ENCODE data around the gene ADAM15.

ADAM15 gene

GRCh38 chr1:155075535-155075934 is 24.4 kb downstream of the ADAM15 start:
- Histone ChIP-seq H3K9me3 (ENCODE audit: insufficient read depth, low read depth, low read length) (no peaks in the 10 kb centered on the region), H3K79me2 (ENCODE audit: insufficient read depth, low read length) (no peaks in the 10 kb centered on the region), H3K36me3 (ENCODE audit: insufficient read depth, low read length) (no peaks in the 10 kb centered on the region), H3K4me2 (ENCODE audit: low read depth, low read length, poor library complexity, severe bottlenecking) (no peak overlapping the region), H3F3A (ENCODE audit: low read depth) (no peaks in the 10 kb centered on the region), H3K9me2 (replicated peaks; ENCODE audit: low read depth, low read length) (no peaks in the 10 kb centered on the region), H3K9ac (ENCODE audit: low read depth, low read length, poor library complexity, severe bottlenecking) (peak overlapping the region; percentile 18), H3K4me1 (ENCODE audit: insufficient read depth, low read length, poor library complexity, severe bottlenecking) (peaks cover 68% of the 10 kb centered on the region), H2AFZ (ENCODE audit: low read length) (no peak overlapping the region), H3K4me3 (ENCODE audit: low read length, poor library complexity, severe bottlenecking) (no peak overlapping the region), H4K20me1 (ENCODE audit: insufficient read depth, low read length, poor library complexity, severe bottlenecking) (no peaks in the 10 kb centered on the region), H3K27me3 (ENCODE audit: insufficient read depth, low read length, poor library complexity, severe bottlenecking) (no peaks in the 10 kb centered on the region)
- TF ChIP-seq CTCF (conservative IDR thresholded peaks at IDR 0.05; ENCODE audit: low read length) (no peak), EZH2phosphoT487 (IDR thresholded peaks at IDR 0.05; ENCODE audit: borderline replicate concordance) (no peak)

GRCh38 chr1:155076371-155076770 is 25.3 kb downstream of the ADAM15 start:
- H3K79me2 ChIP-seq (ENCODE audit: insufficient read depth, low read length), result no peaks in the 10 kb centered on the region
- H3K4me3 ChIP-seq (ENCODE audit: low read length, poor library complexity, severe bottlenecking), result peak overlapping the region; percentile 4
- H3K4me2 ChIP-seq (ENCODE audit: low read depth, low read length, poor library complexity, severe bottlenecking), result peak overlapping the region; percentile 26
- 0 out of 2 replicates have a peak, but pooled peaks cover 2% of the 10 kb centered on the region for H3F3A ChIP-seq (ENCODE audit: low read depth)
- no peaks in the 10 kb centered on the region for H3K27me3 ChIP-seq (ENCODE audit: insufficient read depth, low read length, poor library complexity, severe bottlenecking)
- no peaks in the 10 kb centered on the region for H4K20me1 ChIP-seq (ENCODE audit: insufficient read depth, low read length, poor library complexity, severe bottlenecking)
- H2AFZ ChIP-seq (ENCODE audit: low read length), result no peak overlapping the region
- peaks cover 76% of the 10 kb centered on the region for H3K4me1 ChIP-seq (ENCODE audit: insufficient read depth, low read length, poor library complexity, severe bottlenecking)
- H3K9me2 ChIP-seq (replicated peaks; ENCODE audit: low read depth, low read length), result no peaks in the 10 kb centered on the region
- TF ChIP-seq EZH2phosphoT487 (IDR thresholded peaks at IDR 0.05; ENCODE audit: borderline replicate concordance), result no peak
- no peak for TF ChIP-seq CTCF (conservative IDR thresholded peaks at IDR 0.05; ENCODE audit: low read length)
- H3K9ac ChIP-seq (ENCODE audit: low read depth, low read length, poor library complexity, severe bottlenecking), result peak overlapping the region; percentile 18
- H3K9me3 ChIP-seq (ENCODE audit: insufficient read depth, low read depth, low read length), result no peaks in the 10 kb centered on the region
- no peaks in the 10 kb centered on the region for H3K36me3 ChIP-seq (ENCODE audit: insufficient read depth, low read length)

GRCh38 chr1:155077346-155077745 is 26.2 kb downstream of the ADAM15 start:
- H4K20me1 ChIP-seq (ENCODE audit: insufficient read depth, low read length, poor library complexity, severe bottlenecking), result no peaks in the 10 kb centered on the region
- no peaks in the 10 kb centered on the region for H3K27me3 ChIP-seq (ENCODE audit: insufficient read depth, low read length, poor library complexity, severe bottlenecking)
- no peak overlapping the region for H2AFZ ChIP-seq (ENCODE audit: low read length)
- TF ChIP-seq EZH2phosphoT487 (IDR thresholded peaks at IDR 0.05; ENCODE audit: borderline replicate concordance), result no peak
- H3K9me2 ChIP-seq (replicated peaks; ENCODE audit: low read depth, low read length), result no peaks in the 10 kb centered on the region
- H3K4me1 ChIP-seq (ENCODE audit: insufficient read depth, low read length, poor library complexity, severe bottlenecking), result peaks cover 74% of the 10 kb centered on the region
- H3F3A ChIP-seq (ENCODE audit: low read depth), result 0 out of 2 replicates have a peak, but pooled peaks cover 5% of the 10 kb centered on the region
- no peaks in the 10 kb centered on the region for H3K36me3 ChIP-seq (ENCODE audit: insufficient read depth, low read length)
- no peaks in the 10 kb centered on the region for H3K79me2 ChIP-seq (ENCODE audit: insufficient read depth, low read length)
- H3K9ac ChIP-seq (ENCODE audit: low read depth, low read length, poor library complexity, severe bottlenecking), result peak overlapping the region; percentile 18
- H3K9me3 ChIP-seq (ENCODE audit: insufficient read depth, low read depth, low read length), result no peaks in the 10 kb centered on the region
- H3K4me3 ChIP-seq (ENCODE audit: low read length, poor library complexity, severe bottlenecking), result no peak overlapping the region
- peak overlapping the region; percentile 26 for H3K4me2 ChIP-seq (ENCODE audit: low read depth, low read length, poor library complexity, severe bottlenecking)

- peak overlapping the region; percentile 18 for H3K9ac ChIP-seq (ENCODE audit: low read depth, low read length, poor library complexity, severe bottlenecking)
- no peaks in the 10 kb centered on the region for H4K20me1 ChIP-seq (ENCODE audit: insufficient read depth, low read length, poor library complexity, severe bottlenecking)
- no peak overlapping the region for H3K4me3 ChIP-seq (ENCODE audit: low read length, poor library complexity, severe bottlenecking)
- H3K9me3 ChIP-seq (ENCODE audit: insufficient read depth, low read depth, low read length), result no peaks in the 10 kb centered on the region
- TF ChIP-seq CTCF (conservative IDR thresholded peaks at IDR 0.05; ENCODE audit: low read length), result no peak
- TF ChIP-seq EZH2phosphoT487 (IDR thresholded peaks at IDR 0.05; ENCODE audit: borderline replicate concordance), result no peak
- H3K36me3 ChIP-seq (ENCODE audit: insufficient read depth, low read length), result no peaks in the 10 kb centered on the region
- peaks cover 7% of the 10 kb centered on the region; the same call in 1 of the 2 replicates for H3F3A ChIP-seq (ENCODE audit: low read depth)
- H3K9me2 ChIP-seq (replicated peaks; ENCODE audit: low read depth, low read length), result no peaks in the 10 kb centered on the region
- no peaks in the 10 kb centered on the region for H3K79me2 ChIP-seq (ENCODE audit: insufficient read depth, low read length)
- H3K4me1 ChIP-seq (ENCODE audit: insufficient read depth, low read length, poor library complexity, severe bottlenecking), result peaks cover 68% of the 10 kb centered on the region
- no peak overlapping the region for H2AFZ ChIP-seq (ENCODE audit: low read length)
- H3K27me3 ChIP-seq (ENCODE audit: insufficient read depth, low read length, poor library complexity, severe bottlenecking), result no peaks in the 10 kb centered on the region
- peak overlapping the region; percentile 26 for H3K4me2 ChIP-seq (ENCODE audit: low read depth, low read length, poor library complexity, severe bottlenecking)
Observed at GRCh38 chr1:155077758-155078445, 26.8 kb downstream of the ADAM15 start.

All from Loucy (cell line).